Naive B cell (primary cell): ENCODE data around the gene GATA2. TPM values are rescaled to one million over a fixed set of nuclear protein-coding genes. Genes with fewer than 3 reads are reported as not detected.

Experiments used
- ATAC-seq, 2 donors: fragments of 150-1000 bp; cut with Tn5 transposase; 2 replicates each; pipeline ENCODE4 v1.10.0; 2021; ENCODE audit warnings: low read depth in 2 of 2, mild to moderate bottlenecking in 2 of 2, moderate library complexity in 2 of 2
- DNase-seq: peaks from one replicate; pipeline ENCODE4 v3.0.0; 2022
- H3K27ac Mint-ChIP-seq, 6 donors: one replicate each; pipeline ENCODE4 v1.8.0; 2020 to 2022; ENCODE audit warnings: mild to moderate bottlenecking in 6 of 6, mixed read lengths in 6 of 6, moderate library complexity in 5 of 6, inconsistent platforms in 2 of 6
- H3K27me3 Mint-ChIP-seq, 3 donors: one replicate each; pipeline ENCODE4 v1.8.0; 2021 to 2022; ENCODE audit warnings: mixed read lengths in 3 of 3, mild to moderate bottlenecking in 1 of 3
- H3K36me3 Mint-ChIP-seq, 2 donors: one replicate each; pipeline ENCODE4 v1.8.0; 2020 to 2022; ENCODE audit warnings: mixed read lengths in 2 of 2, inconsistent platforms in 1 of 2, mild to moderate bottlenecking in 1 of 2
- H3K4me1 Mint-ChIP-seq, 3 donors: one replicate each; pipeline ENCODE4 v1.8.0; 2020 to 2022; ENCODE audit warnings: mixed read lengths in 3 of 3, inconsistent platforms in 1 of 3, mild to moderate bottlenecking in 1 of 3, moderate library complexity in 1 of 3
- H3K4me3 Mint-ChIP-seq, 8 donors: one replicate each; pipeline ENCODE4 v1.8.0; 2020 to 2022; ENCODE audit warnings: mild to moderate bottlenecking in 8 of 8, mixed read lengths in 8 of 8, moderate library complexity in 8 of 8, inconsistent platforms in 2 of 8
- H3K9me3 Mint-ChIP-seq, 7 donors: one replicate each; pipeline ENCODE4 v1.8.0; 2020 to 2022; ENCODE audit warnings: mixed read lengths in 7 of 7, mild to moderate bottlenecking in 5 of 7, inconsistent platforms in 2 of 7, moderate library complexity in 1 of 7
- polyA plus RNA-seq, 6 donors: library from polyadenylated mRNA; unstranded; fragments of 300-500 nt; fragmentation: Illumina TruSeq; gene quantifications; one replicate each; pipeline ENCODE4 v1.2.3, GENCODE V29; 2021; ENCODE audit warnings: low read depth in 6 of 6

Gene GATA2
- polyA plus RNA-seq, 6 donors from 2014 or later = 0.21 to 0.49 (median 0.28) TPM; not detected in 3

DNA sequence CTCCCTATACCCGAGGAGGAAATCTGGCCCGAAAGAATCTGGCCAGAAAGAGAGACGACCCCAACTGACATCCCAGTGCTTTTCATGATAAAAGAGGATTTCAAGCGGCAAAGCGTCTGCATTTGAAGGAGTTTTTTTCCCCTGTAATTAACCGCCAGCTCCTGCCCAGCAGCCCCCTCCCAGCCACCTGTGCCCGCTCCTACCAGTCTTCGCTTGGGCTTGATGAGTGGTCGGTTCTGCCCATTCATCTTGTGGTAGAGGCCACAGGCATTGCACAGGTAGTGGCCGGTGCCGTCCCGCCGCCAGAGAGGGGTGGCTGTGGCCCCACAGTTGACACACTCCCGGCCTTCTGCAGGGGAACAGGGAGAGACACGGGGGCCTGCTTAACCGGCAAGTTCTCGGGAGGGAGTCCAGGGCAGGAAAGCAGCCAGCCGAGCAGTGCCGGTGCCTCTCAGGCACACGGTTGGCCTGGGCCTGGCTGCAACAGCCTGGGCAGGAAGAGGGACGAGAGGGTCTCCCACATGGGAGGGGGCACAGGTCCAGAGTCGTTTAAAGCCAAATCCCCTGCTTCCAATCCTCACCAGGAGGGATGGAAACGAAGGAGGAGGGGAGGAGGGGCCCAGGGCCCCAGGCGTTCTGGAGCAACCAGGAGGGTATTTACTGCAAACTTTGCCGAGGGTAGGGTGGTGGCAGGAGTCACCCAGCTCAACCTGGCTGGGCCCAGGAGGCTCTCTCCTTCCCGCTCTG is 9.2 kb downstream of the GATA2 start:
- H3K27ac Mint-ChIP-seq = peak overlapping the region in 2 of 6 donors; percentile 4 to 63
- DNase-seq (no peak), ATAC-seq (no peak)
- peaks cover 49 to 97% (median 93%) of the 10 kb centered on the region in 3 donors for H3K27me3 Mint-ChIP-seq
- H3K4me1 Mint-ChIP-seq = peaks cover 32 to 46% (median 34%) of the 10 kb centered on the region in 3 donors
- H3K4me3 Mint-ChIP-seq = peak overlapping the region in 6 of 8 donors; percentile 37 to 76 (median 61)
- H3K36me3 Mint-ChIP-seq = no peaks in the 10 kb centered on the region
- H3K9me3 Mint-ChIP-seq = peaks cover 0 to 2% (median 0%) of the 10 kb centered on the region in 7 donors

DNA sequence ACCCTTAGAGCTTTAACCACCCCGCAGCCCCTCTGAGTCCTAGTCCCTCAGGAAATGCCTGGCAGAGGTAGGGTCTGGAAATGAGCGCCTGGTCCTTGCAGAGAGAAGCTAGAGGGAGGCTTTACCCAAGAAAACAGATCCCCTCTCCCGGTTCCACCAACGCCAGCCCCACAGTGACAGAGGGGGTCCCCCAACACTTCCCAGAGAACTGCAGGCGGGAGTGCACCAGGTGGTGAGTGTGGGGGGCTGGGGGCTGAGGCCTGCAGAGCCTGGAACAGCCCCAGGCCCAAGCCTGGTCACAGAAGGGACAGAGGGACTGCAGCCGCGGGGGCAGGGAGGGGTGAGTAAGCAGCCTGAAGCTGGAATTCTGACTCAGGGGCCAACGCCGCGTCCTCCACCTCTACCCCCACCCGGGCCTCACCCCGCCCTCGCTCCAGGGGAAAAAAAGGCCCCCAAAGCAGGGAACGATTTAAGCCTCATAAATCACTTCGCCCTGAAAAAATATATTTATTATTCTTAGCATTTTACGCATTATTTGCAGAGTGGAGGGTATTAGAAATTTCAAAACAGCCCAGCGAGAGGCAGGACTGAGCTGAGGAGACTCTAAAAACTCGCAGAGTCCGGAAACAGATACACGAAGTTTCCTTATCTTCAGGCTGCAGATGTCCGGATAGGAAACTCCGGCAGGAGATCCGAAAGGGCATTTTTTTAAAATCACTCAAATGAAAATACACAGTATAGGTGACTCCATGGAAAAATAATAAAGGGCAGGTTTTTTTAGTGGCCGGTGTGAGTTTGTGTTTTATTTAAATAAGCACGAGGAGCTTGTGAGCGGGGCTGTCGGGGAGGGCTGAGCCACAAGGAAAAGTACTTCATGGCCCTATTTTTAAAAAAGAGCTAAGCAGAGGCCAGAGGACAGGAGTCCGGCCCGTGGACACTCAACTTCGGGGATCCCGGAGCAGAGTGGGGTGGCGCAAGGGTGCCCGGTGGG is 10.0 kb downstream of the GATA2 start:
- no peaks in the 10 kb centered on the region for H3K36me3 Mint-ChIP-seq
- peak overlapping the region in 1 of 6 donors; percentile 63 for H3K27ac Mint-ChIP-seq
- H3K4me3 Mint-ChIP-seq = peak overlapping the region; percentile 37 to 90 (median 60)
- peak in 1 of 2 donors; percentile 32 for ATAC-seq
- H3K27me3 Mint-ChIP-seq = peaks cover 58 to 97% (median 94%) of the 10 kb centered on the region in 3 donors
- H3K9me3 Mint-ChIP-seq = peaks cover 0 to 2% (median 0%) of the 10 kb centered on the region in 7 donors
- peaks cover 28 to 37% (median 31%) of the 10 kb centered on the region in 3 donors for H3K4me1 Mint-ChIP-seq
- DNase-seq = no peak

GRCh38 chr3:128482175-128482574 is 10.8 kb downstream of the GATA2 start:
- H3K27ac Mint-ChIP-seq = no peak overlapping the region
- peaks cover 54 to 99% (median 94%) of the 10 kb centered on the region in 3 donors for H3K27me3 Mint-ChIP-seq
- H3K4me3 Mint-ChIP-seq = peak overlapping the region in 3 of 8 donors; percentile 19 to 36 (median 32)
- no peak for ATAC-seq
- H3K36me3 Mint-ChIP-seq = no peaks in the 10 kb centered on the region
- H3K9me3 Mint-ChIP-seq = peaks cover 0 to 2% (median 0%) of the 10 kb centered on the region in 7 donors
- DNase-seq = no peak
- H3K4me1 Mint-ChIP-seq = peaks cover 23 to 30% (median 28%) of the 10 kb centered on the region in 3 donors

DNA sequence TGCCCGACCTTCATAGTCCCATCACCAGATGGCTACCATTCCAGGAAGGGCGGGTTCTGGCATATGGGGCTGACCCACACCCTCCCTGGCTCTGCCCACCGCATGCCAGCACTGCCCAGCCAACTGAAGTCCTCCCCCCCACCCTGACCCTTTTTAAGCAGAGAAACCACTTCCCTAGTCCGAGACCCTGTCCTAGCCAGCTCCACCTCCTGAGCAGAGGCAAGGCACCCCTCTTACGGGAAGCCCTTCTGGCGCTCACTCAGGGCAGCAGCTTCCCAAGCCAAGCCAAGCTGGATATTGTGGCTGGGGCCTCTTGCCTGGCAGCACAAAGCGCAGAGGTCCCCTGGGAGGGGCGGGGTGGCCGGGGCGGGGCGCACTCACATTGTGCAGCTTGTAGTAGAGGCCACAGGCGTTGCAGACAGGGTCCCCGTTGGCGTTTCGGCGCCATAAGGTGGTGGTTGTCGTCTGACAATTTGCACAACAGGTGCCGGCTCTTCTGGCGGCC is 11.5 kb downstream of the GATA2 start:
- Mint-ChIP-seq H3K27me3 (peaks cover 53 to 99% (median 90%) of the 10 kb centered on the region in 3 donors), H3K4me3 (peak overlapping the region in 1 of 8 donors; percentile 1), H3K27ac (no peak overlapping the region), H3K36me3 (no peaks in the 10 kb centered on the region), H3K4me1 (peaks cover 20 to 24% (median 24%) of the 10 kb centered on the region in 3 donors), H3K9me3 (peaks cover 0 to 2% (median 0%) of the 10 kb centered on the region in 7 donors)
- no peak for ATAC-seq
- DNase-seq = no peak

GRCh38 chr3:128480717-128481437 is 12.1 kb downstream of the GATA2 start:
- H3K27ac Mint-ChIP-seq = no peak overlapping the region
- peaks cover 16 to 20% (median 19%) of the 10 kb centered on the region in 3 donors for H3K4me1 Mint-ChIP-seq
- no peaks in the 10 kb centered on the region for H3K9me3 Mint-ChIP-seq
- H3K4me3 Mint-ChIP-seq = peak overlapping the region in 1 of 8 donors; percentile 1
- no peak for DNase-seq
- no peaks in the 10 kb centered on the region for H3K36me3 Mint-ChIP-seq
- ATAC-seq = no peak
- H3K27me3 Mint-ChIP-seq = peaks cover 48 to 92% (median 87%) of the 10 kb centered on the region in 3 donors

DNA sequence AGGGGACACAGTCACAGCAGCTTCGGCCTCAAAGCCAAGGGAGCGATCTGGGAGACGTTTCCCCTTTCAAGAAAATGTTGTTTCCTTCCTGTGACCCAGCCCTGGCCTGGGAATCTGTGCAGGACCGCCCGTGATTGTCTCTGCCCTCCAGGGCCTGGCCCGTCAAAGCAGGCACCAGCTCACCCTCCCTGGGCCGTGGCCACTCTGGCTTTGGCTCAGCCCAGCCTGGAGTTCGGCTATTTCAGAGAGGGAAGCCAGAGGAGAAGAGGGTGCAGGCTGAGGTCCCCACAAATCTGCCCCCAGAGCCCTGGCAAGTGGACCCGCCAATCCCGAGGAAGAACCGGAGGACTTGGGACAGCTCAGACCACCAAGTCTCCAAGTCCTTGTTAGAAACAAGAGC is 12.7 kb downstream of the GATA2 start:
- ATAC-seq = no peak
- no peaks in the 10 kb centered on the region for H3K9me3 Mint-ChIP-seq
- no peaks in the 10 kb centered on the region for H3K36me3 Mint-ChIP-seq
- H3K4me3 Mint-ChIP-seq = no peak overlapping the region
- peaks cover 16 to 20% (median 19%) of the 10 kb centered on the region in 3 donors for H3K4me1 Mint-ChIP-seq
- no peak for DNase-seq
- peak overlapping the region in 1 of 6 donors; percentile 65 for H3K27ac Mint-ChIP-seq
- H3K27me3 Mint-ChIP-seq = peaks cover 42 to 89% (median 87%) of the 10 kb centered on the region in 3 donors

DNA sequence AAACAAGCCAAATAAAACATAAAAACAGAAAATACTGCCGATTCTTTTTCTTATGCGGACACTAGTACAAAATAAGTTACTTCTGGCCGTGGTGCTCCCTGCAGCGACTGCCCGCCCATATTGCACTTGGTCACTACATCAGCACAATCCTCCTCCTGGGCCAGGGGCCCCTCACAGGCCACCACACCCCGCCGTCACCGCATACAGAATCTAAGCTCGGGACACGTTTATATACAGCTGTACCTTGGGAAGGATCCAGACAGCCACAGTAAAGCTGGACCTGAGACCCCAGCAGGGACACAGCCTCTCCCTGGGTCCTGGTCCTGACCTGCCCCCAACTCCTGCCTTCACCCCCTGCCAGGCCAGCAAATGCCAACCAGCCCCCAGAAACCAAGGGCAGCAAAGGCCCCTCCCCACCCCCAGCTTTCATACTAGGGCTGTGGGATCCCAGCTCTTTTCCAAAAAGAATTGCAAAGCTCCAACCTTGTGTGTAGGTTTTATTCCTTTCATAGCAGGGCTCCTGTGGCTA is 13.4 kb downstream of the GATA2 start:
- peak overlapping the region in 1 of 8 donors; percentile 9 for H3K4me3 Mint-ChIP-seq
- H3K27ac Mint-ChIP-seq = no peak overlapping the region
- peaks cover 16 to 20% (median 19%) of the 10 kb centered on the region in 3 donors for H3K4me1 Mint-ChIP-seq
- no peaks in the 10 kb centered on the region for H3K36me3 Mint-ChIP-seq
- no peak for ATAC-seq
- DNase-seq = no peak
- no peaks in the 10 kb centered on the region for H3K9me3 Mint-ChIP-seq
- peaks cover 36 to 87% (median 87%) of the 10 kb centered on the region in 3 donors for H3K27me3 Mint-ChIP-seq

GRCh38 chr3:128478576-128479506 is 14.2 kb downstream of the GATA2 start:
- no peak for ATAC-seq
- DNase-seq = no peak
- Mint-ChIP-seq H3K27ac (no peak overlapping the region), H3K4me3 (no peak overlapping the region), H3K9me3 (no peaks in the 10 kb centered on the region), H3K4me1 (peaks cover 15 to 16% (median 16%) of the 10 kb centered on the region in 3 donors), H3K36me3 (no peaks in the 10 kb centered on the region), H3K27me3 (peaks cover 39 to 87% (median 79%) of the 10 kb centered on the region in 3 donors)

DNA sequence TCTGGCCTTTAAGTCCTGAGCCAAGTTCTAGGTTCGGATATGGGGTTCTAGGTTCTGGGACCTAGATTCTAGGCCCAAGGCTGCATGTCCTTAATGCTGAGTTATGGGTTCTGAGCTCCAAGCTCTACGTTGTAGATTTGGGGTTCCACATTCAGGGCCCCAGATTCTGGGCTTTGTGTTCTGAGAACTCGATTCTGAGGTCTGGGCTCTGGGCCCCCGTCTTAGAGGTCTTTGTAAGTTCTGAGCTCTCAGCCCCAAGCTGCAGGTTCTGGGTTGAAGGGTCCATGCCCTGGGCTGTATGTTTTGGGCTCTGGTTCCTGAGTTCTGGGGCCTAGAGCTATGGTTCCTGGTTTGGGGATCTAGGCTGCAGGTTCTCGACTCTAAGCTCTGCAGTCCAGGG is 16.3 kb downstream of the GATA2 start:
- H3K4me1 Mint-ChIP-seq = no peaks in the 10 kb centered on the region
- no peak overlapping the region for H3K4me3 Mint-ChIP-seq
- H3K27me3 Mint-ChIP-seq = peaks cover 27 to 87% (median 71%) of the 10 kb centered on the region in 3 donors
- H3K27ac Mint-ChIP-seq = no peak overlapping the region
- H3K36me3 Mint-ChIP-seq = no peaks in the 10 kb centered on the region
- peaks cover 0 to 1% (median 0%) of the 10 kb centered on the region in 7 donors for H3K9me3 Mint-ChIP-seq
- no peak for DNase-seq
- no peak for ATAC-seq

- Mint-ChIP-seq H3K4me3 (no peak overlapping the region), H3K27ac (no peak overlapping the region), H3K4me1 (no peaks in the 10 kb centered on the region), H3K9me3 (peaks cover 0 to 5% (median 0%) of the 10 kb centered on the region in 7 donors), H3K27me3 (peaks cover 28 to 82% (median 70%) of the 10 kb centered on the region in 3 donors), H3K36me3 (no peaks in the 10 kb centered on the region)
- ATAC-seq (no peak), DNase-seq (no peak)
These were observed 17.6 kb downstream of the GATA2 start for GRCh38 chr3:128475355-128475754.

- DNase-seq (no peak), ATAC-seq (no peak)
- H3K9me3 Mint-ChIP-seq = peaks cover 0 to 5% (median 0%) of the 10 kb centered on the region in 7 donors
- H3K27me3 Mint-ChIP-seq = peaks cover 30 to 69% (median 56%) of the 10 kb centered on the region in 3 donors
- no peak overlapping the region for H3K27ac Mint-ChIP-seq
- no peaks in the 10 kb centered on the region for H3K36me3 Mint-ChIP-seq
- no peak overlapping the region for H3K4me3 Mint-ChIP-seq
- H3K4me1 Mint-ChIP-seq = no peaks in the 10 kb centered on the region
These were observed 19.3 kb downstream of the GATA2 start for GRCh38 chr3:128473737-128474136.
